K562 (cell line): ENCODE results near the gene TAS2R41. TPM values are rescaled to one million over a fixed set of nuclear protein-coding genes. Genes with fewer than 3 reads are reported as not detected.

Source experiments
- BHLHE40 ChIP-seq: IDR thresholded peaks from 2 replicates; pipeline ENCODE4 v1.6.1; 2011; ENCODE audit warnings: low read length, improper control_type of control experiment
- CREB1 ChIP-seq, 2 experiments: sonication (generic) in 1 of 2; formaldehyde crosslinking in 1 of 2; IDR thresholded peaks; 2 replicates each; pipeline versions ENCODE4 v1.6.1 to v1.8.0; 2012 to 2022; ENCODE audit warnings: inconsistent platforms in 1 of 2, mild to moderate bottlenecking in 1 of 2, missing genetic modification reagents in 1 of 2, moderate library complexity in 1 of 2
- ERF ChIP-seq: fragments of 450-650 bp; formaldehyde crosslinking; IDR thresholded peaks from 2 replicates; pipeline ENCODE4 v1.4.0; 2020; ENCODE audit warnings: mild to moderate bottlenecking, mixed read lengths
- ETV6 ChIP-seq, 3 experiments: fragments of 150-350 bp in 1 of 3; sonication (generic) in 1 of 3; formaldehyde crosslinking in 1 of 3; IDR thresholded peaks; 2 replicates each; pipeline versions ENCODE4 v1.6.1 to v1.8.0; 2014 to 2022; ENCODE audit warnings: borderline replicate concordance in 2 of 3, low read depth in 2 of 3, antibody characterized with exemption in 1 of 3, low read length in 1 of 3, mild to moderate bottlenecking in 1 of 3, missing genetic modification reagents in 1 of 3
- HMG20B ChIP-seq: fragments of 250-450 bp; sonication (Bioruptor Pico); IDR thresholded peaks from 2 replicates; pipeline ENCODE4 v1.5.0; 2021; ENCODE audit warnings: mild to moderate bottlenecking
- MYNN ChIP-seq, 2 experiments: sonication (generic); formaldehyde crosslinking in 1 of 2; IDR thresholded peaks; 2 replicates each; pipeline versions ENCODE4 v1.5.0 to v1.6.1; 2016 to 2020; ENCODE audit warnings: antibody characterized with exemption in 1 of 2, missing genetic modification reagents in 1 of 2
- NFE2 ChIP-seq: IDR thresholded peaks from 2 replicates; pipeline ENCODE4 v1.6.1; 2014; ENCODE audit warnings: antibody characterized with exemption, low read depth
- RUNX1 ChIP-seq: sonication (generic); IDR thresholded peaks from 2 replicates; pipeline ENCODE4 v1.6.1; 2016; ENCODE audit warnings: antibody characterized with exemption, low read depth
- SMARCA4 ChIP-seq: fragments of 450-650 bp; IDR thresholded peaks from 2 replicates; pipeline ENCODE4 v1.6.1; 2016
- SMARCC2 ChIP-seq: fragments of 450-650 bp; IDR thresholded peaks from 2 replicates; pipeline ENCODE4 v1.6.1; 2017; ENCODE audit warnings: antibody characterized with exemption, moderate library complexity, mild to moderate bottlenecking, low read depth
- ZNF584 ChIP-seq: fragments of 200-800 bp; sonication (Bioruptor generic); IDR thresholded peaks from 2 replicates; pipeline ENCODE4 v1.6.1; 2016; ENCODE audit warnings: low read depth, mild to moderate bottlenecking, missing genetic modification characterization, missing compliant biosample characterization
- polyA plus RNA-seq, 8 experiments: library from polyadenylated mRNA; depleted of rRNA in 4 of 8; stranded (reverse) in 5 of 8; unstranded in 3 of 8; fragments of >200 nt; fragmentation: Nextera tagmentation in 2 of 8; fragmentation: Illumina TruSeq in 1 of 8; extraction: Ambion mirVana in 2 of 8; extraction: Trizol in 1 of 8; gene quantifications; 2 replicates each; pipeline versions ENCODE4 v1.2.1 to v1.2.3, GENCODE V29; 2011 to 2014; ENCODE audit warnings: inconsistent platforms in 1 of 8, missing spikeins in 1 of 8
- total RNA-seq, 7 experiments: library from RNA; depleted of rRNA in 6 of 7; stranded (reverse); fragments of >200 nt in 6 of 7; fragmentation: Illumina TruSeq in 2 of 7; extraction: Trizol in 2 of 7; gene quantifications; 2 replicates each; pipeline versions ENCODE4 v1.2.1 to v1.2.3, GENCODE V29; 2011 to 2021; ENCODE audit warnings: low replicate concordance in 1 of 7
- TF ChIP-seq, protein P1 (sequence below): fragments of 250-450 bp; sonication (Bioruptor Pico); IDR thresholded peaks from 2 replicates; pipeline ENCODE4 v1.5.0; 2021; ENCODE audit warnings: mild to moderate bottlenecking, moderate library complexity
- TF ChIP-seq, protein P2 (sequence below), 2 experiments: fragments of 450-650 bp; IDR thresholded peaks; 2 replicates each; pipeline ENCODE4 v1.6.1; 2016
- TF ChIP-seq, protein P3 (sequence below), 2 experiments: fragments of 450-650 bp in 1 of 2; sonication (generic) in 1 of 2; formaldehyde crosslinking in 1 of 2; IDR thresholded peaks in 1 of 2; conservative IDR thresholded peaks in 1 of 2; 2 replicates each; pipeline versions ENCODE4 v1.6.1 to v1.8.1; 2016 to 2023; ENCODE audit warnings: mild to moderate bottlenecking in 2 of 2, moderate library complexity in 2 of 2, inconsistent platforms in 1 of 2, missing genetic modification reagents in 1 of 2

Gene TAS2R41
- total and polyA plus RNA-seq, 9 of the 15 experiments (the other 6 are each of a cell fraction or from before 2014, with no cell fraction given): not detected

DNA sequence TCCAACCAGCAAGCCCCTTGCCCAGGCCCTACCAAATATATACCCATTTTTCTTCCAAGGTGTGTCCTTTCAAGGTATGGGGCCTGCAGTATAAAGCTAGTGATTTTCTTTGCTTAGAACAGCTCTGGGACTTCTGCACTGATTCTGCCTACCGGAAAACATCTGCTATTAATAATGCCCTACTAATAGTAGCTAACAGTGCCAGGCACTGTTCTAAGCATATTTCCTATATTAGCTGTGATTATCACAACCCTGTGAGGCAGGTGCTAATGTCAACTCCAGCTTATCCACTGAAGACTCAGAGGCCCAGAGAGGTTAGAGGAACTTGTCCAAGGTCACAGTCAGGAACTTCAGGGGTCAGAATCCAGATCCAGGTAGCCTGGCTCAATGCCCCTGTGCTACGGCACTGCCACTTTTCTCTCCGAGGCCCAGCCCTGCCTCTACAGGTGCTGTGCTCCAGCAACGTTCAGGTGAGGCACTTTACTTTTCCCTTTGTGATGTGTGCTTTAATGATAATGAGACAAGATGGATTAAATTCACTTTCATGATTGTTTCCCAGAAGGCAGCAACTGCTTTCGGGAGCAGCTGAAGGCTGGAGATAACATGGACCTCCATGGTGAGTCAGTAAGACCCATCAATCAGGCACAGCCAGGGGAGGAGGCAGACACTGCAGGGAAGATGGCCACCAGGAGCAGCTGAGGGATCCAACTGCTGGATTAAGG is 26.7 kb downstream of the TAS2R41 start (continued):
- TF ChIP-seq, protein P1, sequence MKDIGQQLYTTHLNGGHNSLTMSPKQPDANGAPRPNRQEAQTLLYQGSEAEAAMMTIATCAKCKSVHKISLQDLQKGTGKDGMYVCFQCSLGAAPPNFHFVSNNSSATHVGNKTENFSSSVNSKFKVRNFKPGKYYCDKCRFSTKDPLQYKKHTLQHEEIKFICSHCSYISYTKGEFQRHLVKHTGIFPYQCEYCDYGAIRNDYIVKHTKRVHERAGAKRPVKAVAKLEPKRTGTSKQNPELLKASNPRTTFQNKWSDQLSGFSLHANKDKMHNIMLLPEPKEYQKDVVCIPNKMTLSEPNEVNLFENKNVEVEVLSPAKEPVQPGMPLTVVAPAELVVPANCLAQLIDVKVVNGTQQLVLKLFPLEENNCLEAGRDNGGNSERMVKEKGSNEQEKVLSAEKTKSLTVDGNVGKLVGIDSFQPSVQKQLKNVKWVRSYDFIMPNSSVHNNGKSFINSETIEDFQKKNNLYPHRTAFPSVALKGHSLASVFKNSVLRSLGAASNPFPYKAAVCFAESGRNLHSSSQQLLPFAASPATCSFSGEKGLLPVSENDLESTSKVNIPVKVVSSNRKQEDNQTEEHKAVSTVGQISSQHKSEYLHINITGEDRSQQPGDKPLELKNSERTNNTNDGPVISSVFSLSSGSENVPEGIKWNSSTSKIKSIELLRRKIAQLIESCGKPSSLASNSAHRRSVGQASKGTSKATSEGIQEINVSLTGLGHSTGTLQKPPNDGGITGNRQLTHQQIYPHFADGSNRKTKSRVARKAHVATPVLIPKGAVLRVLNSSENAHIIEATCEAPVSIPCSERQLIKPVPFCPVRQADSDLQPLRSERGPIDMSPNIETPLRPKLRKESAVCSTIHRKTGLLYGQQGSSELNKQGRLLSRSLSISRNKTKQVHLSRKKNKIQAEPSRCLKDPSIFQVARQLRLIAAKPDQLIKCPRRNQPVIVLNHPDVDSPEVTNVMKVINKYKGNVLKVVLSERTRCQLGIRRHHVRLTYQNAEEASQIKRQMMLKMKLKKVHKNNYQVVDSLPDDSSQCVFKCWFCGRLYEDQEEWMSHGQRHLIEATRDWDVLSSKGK (CRISPR knock-in tag): no peak
- peak in 1 of 2 experiments; percentile 66; a peak in 2 of 4 replicates for TF ChIP-seq ETV6 (IDR thresholded peaks at IDR 0.05; ENCODE audit: borderline replicate concordance in 1 of 2, low read depth in 2 of 2, low read length in 1 of 2)
- no peak for TF ChIP-seq ETV6 (CRISPR knock-in tag; IDR thresholded peaks at IDR 0.05; ENCODE audit: borderline replicate concordance)
- TF ChIP-seq ERF (CRISPR knock-in tag): no peak
- peak; percentile 54; the same call in 1 of the 2 replicates for TF ChIP-seq ZNF584 (CRISPR knock-in tag)
- TF ChIP-seq RUNX1: peak; percentile 82; the same call in 1 of the 2 replicates
- TF ChIP-seq, protein P2, sequence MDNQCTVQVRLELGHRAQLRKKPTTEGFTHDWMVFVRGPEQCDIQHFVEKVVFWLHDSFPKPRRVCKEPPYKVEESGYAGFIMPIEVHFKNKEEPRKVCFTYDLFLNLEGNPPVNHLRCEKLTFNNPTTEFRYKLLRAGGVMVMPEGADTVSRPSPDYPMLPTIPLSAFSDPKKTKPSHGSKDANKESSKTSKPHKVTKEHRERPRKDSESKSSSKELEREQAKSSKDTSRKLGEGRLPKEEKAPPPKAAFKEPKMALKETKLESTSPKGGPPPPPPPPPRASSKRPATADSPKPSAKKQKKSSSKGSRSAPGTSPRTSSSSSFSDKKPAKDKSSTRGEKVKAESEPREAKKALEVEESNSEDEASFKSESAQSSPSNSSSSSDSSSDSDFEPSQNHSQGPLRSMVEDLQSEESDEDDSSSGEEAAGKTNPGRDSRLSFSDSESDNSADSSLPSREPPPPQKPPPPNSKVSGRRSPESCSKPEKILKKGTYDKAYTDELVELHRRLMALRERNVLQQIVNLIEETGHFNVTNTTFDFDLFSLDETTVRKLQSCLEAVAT (IDR thresholded peaks at IDR 0.05): peak in 1 of 2 experiments; percentile 48; a peak in 1 of 4 replicates
- peak; percentile 77 for TF ChIP-seq NFE2
- TF ChIP-seq SMARCA4: peak; percentile 100
- TF ChIP-seq, protein P3, sequence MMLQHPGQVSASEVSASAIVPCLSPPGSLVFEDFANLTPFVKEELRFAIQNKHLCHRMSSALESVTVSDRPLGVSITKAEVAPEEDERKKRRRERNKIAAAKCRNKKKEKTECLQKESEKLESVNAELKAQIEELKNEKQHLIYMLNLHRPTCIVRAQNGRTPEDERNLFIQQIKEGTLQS (IDR thresholded peaks at IDR 0.05): peak; percentile 94
- TF ChIP-seq, protein P3 (CRISPR knock-in tag; conservative IDR thresholded peaks at IDR 0.05): peak; percentile 96
- peak; percentile 58; the same call in 1 of the 2 replicates for TF ChIP-seq BHLHE40
- no peak for TF ChIP-seq HMG20B (CRISPR knock-in tag)
- TF ChIP-seq MYNN (IDR thresholded peaks at IDR 0.05): peak; percentile 72
- TF ChIP-seq MYNN (CRISPR knock-in tag; IDR thresholded peaks at IDR 0.05): no peak
- TF ChIP-seq CREB1 (IDR thresholded peaks at IDR 0.05): peak; percentile 77; the same call in 1 of the 2 replicates
- TF ChIP-seq CREB1 (CRISPR knock-in tag; IDR thresholded peaks at IDR 0.05): no peak
- peak; percentile 98 for TF ChIP-seq SMARCC2
